ENCODE data around the gene XPR1.
"Not testable (repeated sequence)": the region's sequence is repeated elsewhere in the genome, so short reads cannot be mapped to it uniquely, and the experiment has no call there.

Gene XPR1

DNA sequence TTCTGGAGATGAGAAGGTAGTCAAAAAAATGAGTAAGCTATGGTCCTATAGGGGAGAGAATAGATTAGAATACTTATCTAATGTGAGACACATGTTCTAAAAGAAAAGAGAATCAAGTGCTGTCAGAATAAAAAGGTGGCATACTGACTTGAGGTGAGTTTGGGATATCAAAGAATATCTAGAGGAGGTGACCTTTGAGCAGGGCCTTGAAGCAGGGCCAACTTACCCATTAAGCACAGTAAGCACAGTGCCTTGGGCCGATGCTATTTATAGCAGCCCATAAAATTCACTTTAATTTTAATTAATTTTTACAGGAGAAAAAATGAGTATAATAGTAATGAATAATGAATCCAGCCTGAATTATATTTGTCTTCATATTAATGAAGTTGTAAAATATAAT, 92.2 kb downstream of the XPR1 start:
- DNase-seq, result no peak

- not testable (repeated sequence) for DNase-seq
These were observed 94.2 kb downstream of the XPR1 start for GRCh38 chr1:180726024-180726423.

- not testable (repeated sequence) for DNase-seq
These were observed 95.9 kb downstream of the XPR1 start for GRCh38 chr1:180727751-180728150.

DNA sequence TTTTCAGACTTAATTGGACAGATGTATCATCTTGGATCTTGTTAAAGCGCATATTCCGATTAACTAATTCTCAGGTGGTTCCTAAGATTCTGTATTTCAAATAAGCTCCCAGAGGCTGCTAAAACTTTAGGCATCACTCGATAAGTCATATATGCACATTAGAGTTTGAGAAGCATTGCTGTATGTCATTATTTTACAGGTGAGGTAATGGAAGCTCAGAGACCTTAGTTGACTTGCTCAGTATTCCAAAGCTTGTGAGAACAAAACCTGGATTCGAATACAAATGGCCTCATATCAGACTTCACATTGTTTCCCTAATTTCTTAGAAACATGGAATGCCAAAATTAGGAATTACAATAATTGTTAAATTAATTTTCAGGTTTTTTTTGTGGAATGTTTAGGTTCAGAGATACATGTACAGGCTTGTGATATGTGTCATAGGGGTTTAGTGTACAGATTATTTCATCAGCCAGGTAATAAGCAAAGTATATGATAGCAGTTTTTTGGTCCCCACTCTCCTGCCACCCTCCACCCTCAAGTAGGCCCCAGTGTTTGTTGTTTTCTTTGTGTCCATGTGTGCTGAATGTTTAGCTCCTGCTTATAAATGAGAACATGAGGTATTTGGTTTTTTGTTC, 96.8 kb downstream of the XPR1 start:
- DNase-seq, result no peak

GRCh38 chr1:180731131-180731530, 99.3 kb downstream of the XPR1 start:
- DNase-seq, result no peak

DNA sequence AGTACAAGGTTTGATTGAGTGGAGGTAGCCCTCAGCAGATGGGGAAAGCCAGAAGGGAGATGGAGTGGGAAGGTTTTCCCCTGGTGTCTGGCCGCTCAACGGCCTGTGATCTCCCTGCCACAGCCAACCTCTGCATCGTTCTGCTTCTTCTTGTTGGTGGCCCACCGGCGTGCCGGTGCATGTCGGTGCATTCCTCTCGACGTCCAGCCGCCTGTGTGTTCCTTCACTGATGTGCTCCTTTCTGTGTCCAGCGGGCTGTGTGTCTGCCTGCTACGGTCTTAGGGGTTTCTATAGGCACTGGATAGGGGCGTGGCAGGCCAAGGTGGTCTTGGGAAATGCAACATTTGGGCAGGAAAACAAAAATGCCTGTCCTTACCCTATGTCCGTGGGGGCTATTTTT, 101.0 kb downstream of the XPR1 start:
- DNase-seq, result no peak

GRCh38 chr1:180734366-180734765, 102.5 kb downstream of the XPR1 start:
- DNase-seq, result no peak

DNA sequence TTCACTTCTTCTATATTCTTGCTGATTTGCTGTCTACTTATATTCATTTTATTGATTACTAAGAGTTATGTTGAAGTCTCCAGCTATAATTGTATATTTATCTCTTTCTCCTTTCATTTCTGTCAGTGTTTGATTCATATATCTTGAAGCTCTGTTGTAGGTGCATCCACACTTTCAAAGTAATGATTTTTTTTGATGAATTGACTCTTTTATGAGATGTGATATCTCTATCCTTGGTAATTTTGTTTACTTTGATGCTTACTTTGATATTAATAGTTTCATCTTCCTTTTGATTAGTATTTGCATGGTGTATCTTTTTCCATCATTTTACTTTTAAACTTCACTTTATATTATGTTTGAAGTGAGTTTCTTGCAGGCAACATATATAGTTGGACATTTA, 110.8 kb downstream of the XPR1 start:
- no peak for DNase-seq

DNA sequence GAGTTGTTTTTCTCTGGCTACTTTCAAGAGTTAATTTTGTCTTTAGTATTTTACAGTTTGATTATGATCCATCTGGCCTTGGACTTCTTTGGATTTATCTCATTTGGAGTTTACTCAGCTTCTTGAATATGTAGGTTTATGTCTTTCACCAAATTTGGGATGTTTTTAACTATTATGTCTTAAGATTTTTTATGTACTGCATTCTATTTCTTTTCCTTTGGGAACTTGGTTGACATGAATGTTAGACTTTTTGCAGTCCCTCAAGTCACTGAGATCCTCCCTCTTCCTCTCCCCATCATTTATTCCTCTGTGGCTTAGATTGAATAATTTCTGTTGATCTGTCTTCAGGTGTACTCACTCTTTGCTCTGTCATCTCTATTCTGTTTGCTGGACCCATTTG, 112.0 kb downstream of the XPR1 start:
- DNase-seq, result no peak

GRCh38 chr1:180745098-180745497, 113.3 kb downstream of the XPR1 start:
- DNase-seq, result no peak

GRCh38 chr1:180751921-180752320, 120.1 kb downstream of the XPR1 start:
- DNase-seq, result no peak

DNA sequence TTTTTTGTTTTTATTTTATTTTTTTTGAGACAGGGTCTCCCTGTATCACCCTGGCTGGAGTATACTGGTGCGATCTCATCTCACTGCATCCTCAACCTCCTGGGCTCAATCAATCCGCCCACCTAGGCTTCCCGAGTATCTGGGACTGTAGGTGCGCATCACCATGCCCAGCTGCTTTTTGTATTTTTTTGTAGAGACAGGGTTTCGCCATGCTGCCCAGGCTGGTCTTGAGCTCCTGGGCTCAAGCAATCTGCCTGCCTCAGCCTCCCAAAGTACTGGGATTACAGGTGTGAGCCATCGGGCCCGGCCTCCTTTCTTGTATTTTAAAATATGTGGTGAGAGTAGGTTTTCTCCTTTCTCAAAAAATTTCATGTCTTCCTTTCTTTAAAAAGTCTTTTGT, 122.6 kb downstream of the XPR1 start:
- no peak for DNase-seq

DNA sequence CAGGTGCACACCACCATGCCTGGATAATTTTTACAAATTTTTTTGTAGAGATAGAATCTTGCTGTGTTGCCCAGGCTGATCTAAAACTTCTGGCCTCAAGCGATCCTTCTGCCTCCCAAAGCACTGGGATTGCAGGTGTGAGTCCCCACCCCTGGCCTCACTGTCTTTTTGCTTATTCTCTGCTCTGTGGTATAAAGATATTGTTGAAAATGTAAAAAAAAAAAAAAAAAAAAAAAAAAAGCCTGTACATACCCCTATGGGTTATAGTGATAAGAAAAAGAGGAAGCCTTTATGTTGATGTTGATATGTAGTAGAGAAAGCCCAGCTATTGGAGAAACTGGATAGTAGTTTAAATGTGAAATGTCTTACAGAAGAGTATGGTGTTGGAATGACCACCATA, 125.8 kb downstream of the XPR1 start:
- DNase-seq, result no peak

GRCh38 chr1:180762796-180763195, 131.0 kb downstream of the XPR1 start:
- DNase-seq, result no peak

DNA sequence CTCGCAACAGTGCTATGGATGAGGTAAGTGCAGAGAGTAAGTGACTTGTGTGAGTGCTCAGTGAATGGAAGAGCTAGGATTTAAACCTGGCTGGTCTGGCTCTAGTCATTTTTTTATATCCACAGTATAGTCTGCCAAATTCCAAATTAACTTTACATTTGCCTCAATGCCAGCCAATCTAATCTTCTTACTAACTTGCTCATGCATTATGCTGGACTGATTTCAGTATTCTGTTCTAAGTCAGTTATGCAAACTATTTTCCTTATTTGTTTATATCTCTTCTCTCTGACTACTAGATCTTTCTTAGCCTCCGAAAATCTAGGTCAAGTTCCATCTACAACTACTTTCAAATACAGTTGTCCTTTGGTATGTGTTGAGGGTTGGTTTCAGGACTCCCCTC, 133.3 kb downstream of the XPR1 start:
- no peak for DNase-seq

DNA sequence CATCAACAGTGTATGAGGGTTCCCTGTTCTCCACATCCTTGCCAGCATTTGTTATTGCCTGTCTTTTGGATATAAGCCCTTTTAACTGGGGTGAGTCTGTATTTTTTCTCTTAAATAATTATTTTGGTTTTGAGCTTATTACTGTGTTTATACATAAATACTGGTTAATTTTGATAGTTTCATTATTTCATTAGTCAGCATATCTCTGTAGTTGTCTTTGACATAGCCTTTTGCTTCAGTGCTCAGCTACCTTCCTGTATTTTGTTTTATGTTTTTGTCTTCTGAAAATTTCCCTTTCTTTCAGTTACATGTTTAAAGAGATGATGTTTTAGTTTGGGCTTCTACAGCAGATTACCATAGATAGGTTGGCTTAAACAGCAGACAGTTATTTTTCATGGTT, 138.1 kb downstream of the XPR1 start:
- no peak for DNase-seq

DNA sequence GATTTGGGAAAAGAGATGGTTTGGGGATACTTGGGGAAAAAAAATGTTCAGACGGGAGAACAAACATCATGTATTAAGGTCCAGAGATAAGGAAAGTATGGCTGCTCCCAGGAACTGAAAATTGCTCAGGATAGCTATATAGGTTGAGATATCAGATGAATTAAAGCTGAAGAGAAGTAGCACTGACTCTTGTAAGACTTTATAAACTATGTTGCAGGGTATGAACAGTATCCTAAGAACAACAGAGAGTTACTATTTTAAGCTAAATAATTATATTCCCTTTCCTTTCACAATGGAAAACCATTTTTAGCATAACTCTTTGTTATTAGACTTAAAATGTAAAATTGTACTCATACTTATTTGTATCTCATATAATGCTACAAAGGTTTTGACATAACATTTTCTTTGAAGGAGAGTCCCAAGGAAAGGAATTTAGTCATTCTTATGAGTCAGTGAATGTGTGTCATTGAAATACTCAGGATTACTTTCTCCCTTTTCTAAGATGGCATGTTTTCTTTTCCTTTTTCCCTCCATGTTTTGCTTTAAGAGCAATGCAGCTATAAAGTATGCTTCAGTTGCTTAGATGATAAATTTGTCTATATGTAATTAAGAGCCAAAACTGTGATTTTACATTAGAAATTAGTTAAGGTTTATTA, 141.5 kb downstream of the XPR1 start:
- DNase-seq, result no peak

GRCh38 chr1:180775801-180776200, 144.0 kb downstream of the XPR1 start:
- DNase-seq, result no peak

GRCh38 chr1:180777072-180777689, 145.4 kb downstream of the XPR1 start:
- no peak for DNase-seq

DNA sequence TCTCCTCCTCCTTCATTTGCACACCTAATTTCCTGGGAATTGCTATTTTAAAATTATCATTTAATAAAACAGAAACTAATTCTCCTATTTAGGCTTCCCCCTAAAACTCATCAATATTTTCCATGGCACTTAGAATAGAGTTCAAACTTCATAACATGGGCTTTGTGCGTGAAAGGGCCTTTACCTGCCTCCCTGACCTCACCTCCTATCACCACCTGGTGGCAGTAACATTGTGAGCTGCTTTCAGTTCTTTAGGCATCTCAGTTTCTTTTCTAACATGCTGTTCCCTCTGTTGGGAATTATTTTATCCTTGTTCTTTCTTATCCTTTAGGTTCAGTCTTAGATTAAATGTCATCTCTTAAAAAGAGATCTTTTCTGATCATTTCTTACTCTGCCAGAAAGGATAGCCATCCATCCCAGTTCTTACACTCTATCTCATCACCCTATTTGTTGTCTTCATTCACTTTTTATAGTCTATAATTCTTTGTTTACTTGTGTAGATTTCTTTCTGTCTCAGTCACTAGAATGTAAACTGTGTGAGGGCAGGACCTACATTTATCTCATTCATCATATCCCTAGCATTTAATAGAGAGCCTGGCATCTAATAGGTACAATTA, 147.1 kb downstream of the XPR1 start:
- DNase-seq, result no peak

DNA sequence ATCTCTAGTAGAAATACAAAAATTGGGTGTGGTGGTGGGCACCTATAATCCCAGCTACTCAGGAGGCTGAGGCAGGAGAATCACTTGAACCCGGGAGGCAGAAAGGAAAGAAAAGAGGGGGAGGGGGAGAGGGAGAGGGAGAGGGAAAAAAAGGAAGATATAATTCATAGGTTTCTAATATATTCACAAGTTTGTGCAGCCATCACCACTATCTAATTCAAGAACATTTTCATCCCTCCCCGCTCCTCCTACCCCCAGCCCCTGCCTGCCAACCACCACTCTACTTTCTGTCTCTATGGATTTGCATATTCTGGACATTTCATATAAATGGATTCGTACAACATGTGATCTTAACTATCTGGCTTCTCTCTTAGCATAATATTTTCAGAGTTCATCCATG, 147.8 kb downstream of the XPR1 start:
- DNase-seq, result no peak

GRCh38 chr1:180781718-180782117, 149.9 kb downstream of the XPR1 start:
- DNase-seq, result no peak

DNA sequence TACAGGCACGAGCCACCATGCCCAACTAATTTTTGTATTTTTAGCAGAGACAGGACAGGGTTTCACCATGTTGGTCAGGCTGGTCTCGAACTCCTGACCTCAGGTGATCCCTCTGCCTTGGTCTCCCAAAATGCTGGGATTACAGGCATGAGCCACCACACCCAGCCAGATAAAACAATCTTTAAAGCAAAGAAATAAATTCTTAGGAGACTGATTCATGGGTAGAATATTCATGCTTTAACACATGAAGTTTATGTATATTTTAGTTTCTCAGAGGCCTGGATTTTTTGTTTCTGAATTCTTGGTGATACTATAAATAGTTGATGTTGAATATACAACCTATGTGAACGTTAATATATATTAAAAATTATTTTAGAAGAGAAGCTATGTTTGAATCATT, 153.5 kb downstream of the XPR1 start:
- no peak for DNase-seq

DNA sequence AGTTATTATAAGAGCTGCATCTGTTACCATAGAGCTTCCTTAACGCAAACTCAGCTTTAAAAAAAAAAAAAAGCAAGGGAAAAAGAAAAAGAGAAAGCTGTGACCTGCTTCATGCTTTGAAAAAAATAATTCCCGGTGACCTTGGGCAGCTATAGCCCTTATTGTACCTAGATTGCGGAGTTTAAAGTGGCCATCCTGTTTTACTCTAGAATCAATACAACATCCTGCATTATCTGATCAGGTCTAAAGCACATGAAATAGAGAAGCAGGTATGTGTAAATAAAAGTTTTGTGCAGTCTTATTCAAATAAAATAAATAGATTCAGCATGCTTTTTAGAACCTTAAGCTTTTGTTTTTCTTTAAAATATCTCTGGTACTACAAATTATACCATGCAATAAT, 154.1 kb downstream of the XPR1 start:
- DNase-seq, result no peak

All from activated CD4-positive, CD25-positive, alpha-beta regulatory T cell treated with anti-CD3 and anti-CD28 coated beads, Interleukin-2, amount 50 U/mL, for 72 hours (primary cell).